G401.6 (cell line): ENCODE results near the gene TAS2R20.

ENCODE experiments used
- FAIRE-seq: peaks from 2 replicates; lab custom pipeline; 2012; peaks lifted over from hg19 to GRCh38; lab: Jason Lieb, UNC

Gene TAS2R20

GRCh38 chr12:10959804-10960203 is 38.3 kb downstream of the TAS2R20 start:
- FAIRE-seq: no peak

- no peak for FAIRE-seq
Observed at GRCh38 chr12:10957741-10958140, 40.4 kb downstream of the TAS2R20 start.

GRCh38 chr12:10956085-10956484 is 42.0 kb downstream of the TAS2R20 start:
- FAIRE-seq: no peak

- no peak for FAIRE-seq
Observed at GRCh38 chr12:10952645-10953044, 45.5 kb downstream of the TAS2R20 start.
